GM06990 (cell line): ENCODE data around the gene TTC17.

Experiments used
- DNase-seq: peaks from one replicate; pipeline ENCODE4 v3.0.0-alpha.2; 2011; ENCODE audit not compliant: insufficient read length; ENCODE audit errors: extremely low read depth
- H3K27me3 ChIP-seq: replicated peaks from 2 replicates; pipeline ENCODE4 v1.6.0; 2011; ENCODE audit warnings: low read length; ENCODE audit not compliant: control insufficient read depth, insufficient read depth
- H3K36me3 ChIP-seq: 2 replicates; pipeline ENCODE4 v1.5.1; 2011; ENCODE audit warnings: low read length; ENCODE audit not compliant: control insufficient read depth, insufficient read depth
- H3K4me3 ChIP-seq: replicated peaks from 2 replicates; pipeline ENCODE4 v1.5.1; 2011; ENCODE audit warnings: low read depth, mild to moderate bottlenecking, control low read depth, low read length
- TF ChIP-seq, protein P1 (sequence below): IDR thresholded peaks from 2 replicates; pipeline ENCODE4 v1.5.1; 2011; ENCODE audit warnings: low read length, control low read depth, mild to moderate bottlenecking, inconsistent platforms; ENCODE audit not compliant: insufficient read depth, poor library complexity, severe bottlenecking

The TTC17 gene

DNA sequence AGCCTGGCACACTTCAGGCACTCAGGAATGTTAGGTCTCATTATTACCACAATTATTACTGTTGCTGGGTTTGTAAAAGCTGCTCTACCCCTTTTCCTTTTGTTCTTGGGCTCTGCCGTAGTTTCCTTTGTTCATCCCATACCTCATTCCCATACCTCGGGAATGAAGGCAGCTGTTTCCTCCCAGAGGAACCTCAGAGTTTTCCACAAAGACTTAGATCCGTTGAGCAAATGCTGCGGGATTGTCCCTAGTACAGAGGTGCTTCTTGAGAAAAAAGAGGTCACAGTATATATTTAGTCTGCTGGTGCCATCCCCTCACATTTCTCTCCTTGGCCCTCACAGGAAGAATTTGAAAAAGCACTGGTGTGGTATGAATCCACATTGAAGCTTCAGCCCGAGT is 134.7 kb downstream of the TTC17 start:
- Histone ChIP-seq H3K36me3 (peaks cover 9% of the 10 kb centered on the region), H3K4me3 (no peak overlapping the region), H3K27me3 (no peaks in the 10 kb centered on the region)
- no peak for DNase-seq
- TF ChIP-seq, protein P1, sequence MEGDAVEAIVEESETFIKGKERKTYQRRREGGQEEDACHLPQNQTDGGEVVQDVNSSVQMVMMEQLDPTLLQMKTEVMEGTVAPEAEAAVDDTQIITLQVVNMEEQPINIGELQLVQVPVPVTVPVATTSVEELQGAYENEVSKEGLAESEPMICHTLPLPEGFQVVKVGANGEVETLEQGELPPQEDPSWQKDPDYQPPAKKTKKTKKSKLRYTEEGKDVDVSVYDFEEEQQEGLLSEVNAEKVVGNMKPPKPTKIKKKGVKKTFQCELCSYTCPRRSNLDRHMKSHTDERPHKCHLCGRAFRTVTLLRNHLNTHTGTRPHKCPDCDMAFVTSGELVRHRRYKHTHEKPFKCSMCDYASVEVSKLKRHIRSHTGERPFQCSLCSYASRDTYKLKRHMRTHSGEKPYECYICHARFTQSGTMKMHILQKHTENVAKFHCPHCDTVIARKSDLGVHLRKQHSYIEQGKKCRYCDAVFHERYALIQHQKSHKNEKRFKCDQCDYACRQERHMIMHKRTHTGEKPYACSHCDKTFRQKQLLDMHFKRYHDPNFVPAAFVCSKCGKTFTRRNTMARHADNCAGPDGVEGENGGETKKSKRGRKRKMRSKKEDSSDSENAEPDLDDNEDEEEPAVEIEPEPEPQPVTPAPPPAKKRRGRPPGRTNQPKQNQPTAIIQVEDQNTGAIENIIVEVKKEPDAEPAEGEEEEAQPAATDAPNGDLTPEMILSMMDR, result no peak

DNA sequence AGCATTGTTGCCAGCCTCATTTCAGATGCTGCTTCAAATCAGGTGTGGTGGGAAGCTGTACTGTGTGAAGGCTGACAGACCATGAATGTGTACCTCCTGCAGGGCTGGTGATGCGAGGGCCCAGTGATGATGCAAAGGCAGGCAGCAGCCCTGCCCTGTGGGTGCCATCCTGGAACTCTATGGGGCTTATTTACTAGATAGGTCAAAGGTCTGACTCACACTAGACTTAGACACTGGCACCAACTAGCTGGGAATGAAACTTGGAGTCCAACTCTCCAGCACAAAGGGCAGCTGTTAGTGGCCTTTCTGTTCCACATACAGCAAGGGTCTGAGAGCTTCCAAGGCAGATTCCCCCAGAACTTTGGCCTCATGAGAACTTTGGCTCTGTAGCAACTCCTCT is 138.4 kb downstream of the TTC17 start:
- no peak for DNase-seq
- no peak overlapping the region for H3K4me3 ChIP-seq
- H3K36me3 ChIP-seq, result peaks cover 2% of the 10 kb centered on the region; the same call in 1 of the 2 replicates
- no peaks in the 10 kb centered on the region for H3K27me3 ChIP-seq
- TF ChIP-seq, protein P1, result no peak

DNA sequence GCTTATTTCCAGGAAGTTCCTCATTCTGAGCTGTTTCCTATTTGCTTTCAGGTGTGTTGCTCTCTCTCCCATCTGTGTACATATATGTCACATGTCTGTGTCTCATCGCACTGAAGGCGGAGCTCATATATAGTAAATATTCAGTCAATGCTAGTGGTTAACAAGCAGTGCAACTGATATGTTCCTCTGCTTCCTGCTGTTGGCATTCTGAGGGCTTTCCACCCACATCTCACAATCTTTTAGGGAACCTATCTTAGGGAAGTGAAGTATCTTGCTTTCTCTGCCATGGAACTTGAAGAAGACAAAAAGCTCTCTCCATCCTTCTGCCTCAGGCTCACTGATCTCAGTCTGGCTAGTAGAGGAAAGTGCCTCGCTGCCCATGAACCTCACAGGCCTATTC is 139.8 kb downstream of the TTC17 start:
- no peaks in the 10 kb centered on the region for H3K27me3 ChIP-seq
- peaks cover 2% of the 10 kb centered on the region; the same call in 1 of the 2 replicates for H3K36me3 ChIP-seq
- DNase-seq, result no peak
- TF ChIP-seq, protein P1, result no peak
- no peak overlapping the region for H3K4me3 ChIP-seq

DNA sequence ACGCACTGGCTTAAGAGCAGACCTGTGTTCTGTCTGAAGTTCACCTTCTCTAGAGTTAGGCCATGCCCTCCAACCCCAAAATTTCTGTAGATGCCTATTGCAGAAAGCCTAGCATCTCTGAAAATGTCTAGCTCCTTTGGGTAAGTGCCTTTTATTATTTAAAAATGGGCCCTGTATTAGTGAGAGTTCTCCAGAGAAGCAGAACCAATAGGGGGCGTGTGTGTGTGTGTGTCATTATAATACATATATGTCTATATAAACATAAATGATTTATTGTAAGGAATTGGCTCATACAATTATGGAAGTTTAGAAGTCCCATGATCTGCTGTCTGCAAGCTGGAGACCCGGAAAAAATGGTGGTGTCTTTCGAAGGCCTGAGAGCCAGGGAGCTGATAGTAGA is 144.7 kb downstream of the TTC17 start:
- no peak for DNase-seq
- TF ChIP-seq, protein P1, result no peak
- Histone ChIP-seq H3K36me3 (no peaks in the 10 kb centered on the region), H3K27me3 (no peaks in the 10 kb centered on the region; the same call in 1 of the 2 replicates), H3K4me3 (no peak overlapping the region)

DNA sequence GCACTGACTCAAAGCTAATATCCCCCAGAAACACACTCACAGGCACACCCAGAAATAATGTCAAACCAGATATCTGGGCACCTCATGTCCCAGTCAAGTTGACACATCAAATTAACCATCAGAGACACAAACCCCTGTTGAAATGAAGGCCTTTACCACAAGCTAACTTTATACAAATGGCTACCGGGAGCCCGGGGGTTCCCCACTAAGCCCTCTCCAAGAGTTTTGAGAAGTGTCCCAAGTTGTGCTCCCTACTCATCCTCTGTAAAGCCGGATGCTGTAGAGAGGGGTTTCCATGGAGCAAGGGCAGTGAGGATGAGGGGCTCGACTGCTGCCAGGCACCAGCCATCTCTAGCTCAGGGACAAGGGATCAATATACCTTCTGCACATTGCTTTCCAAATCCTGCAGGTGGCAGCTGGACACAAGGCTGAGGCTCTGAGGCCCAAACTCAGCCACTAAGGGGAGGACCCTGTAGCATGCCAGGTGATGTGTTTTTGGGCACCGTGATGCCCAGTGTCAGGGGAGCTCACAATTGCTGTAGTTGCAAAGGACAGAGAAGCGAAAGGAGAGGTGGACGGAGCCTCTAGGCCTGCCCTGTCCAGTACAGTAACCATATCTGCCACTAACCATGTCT is 145.7 kb downstream of the TTC17 start:
- Histone ChIP-seq H3K36me3 (no peaks in the 10 kb centered on the region), H3K4me3 (no peak overlapping the region), H3K27me3 (no peaks in the 10 kb centered on the region; the same call in 1 of the 2 replicates)
- TF ChIP-seq, protein P1, result peak; percentile 48
- no peak for DNase-seq

DNA sequence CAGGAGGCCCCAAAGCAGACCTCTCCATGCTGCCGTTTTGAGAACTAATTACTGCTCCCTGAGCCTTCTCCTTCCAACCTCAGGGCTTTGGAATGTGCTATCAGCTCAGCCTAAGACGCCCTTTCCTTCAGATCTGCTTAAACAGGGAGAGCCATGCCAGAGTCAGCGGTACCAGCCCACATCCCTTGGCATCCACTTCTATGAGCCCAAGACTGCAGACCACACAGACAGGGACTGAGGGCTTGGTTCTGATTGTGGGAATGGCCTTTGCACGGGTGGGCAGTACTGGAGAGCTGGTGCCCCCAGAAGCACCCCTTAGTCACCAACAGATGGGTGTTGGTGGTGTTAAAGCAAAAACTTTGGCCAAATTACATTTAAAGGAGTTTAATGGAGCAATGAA is 146.5 kb downstream of the TTC17 start:
- TF ChIP-seq, protein P1, result no peak
- Histone ChIP-seq H3K4me3 (no peak overlapping the region), H3K27me3 (no peaks in the 10 kb centered on the region; the same call in 1 of the 2 replicates), H3K36me3 (no peaks in the 10 kb centered on the region)
- no peak for DNase-seq
